ENCODE measurements around the gene MYL5. TPM values are rescaled to one million over a fixed set of nuclear protein-coding genes. Genes with fewer than 3 reads are reported as not detected.

Gene MYL5
- total and polyA plus RNA-seq, 2 of the 4 experiments (the other 2 are of a cell fraction): 9.1 to 16.0 TPM

GRCh38 chr4:650951-651883, 23.1 kb upstream of the MYL5 start (continued):
- TF ChIP-seq RCOR1 (IDR thresholded peaks at IDR 0.05; ENCODE audit: insufficient replicate concordance, low read length): no peak

DNA sequence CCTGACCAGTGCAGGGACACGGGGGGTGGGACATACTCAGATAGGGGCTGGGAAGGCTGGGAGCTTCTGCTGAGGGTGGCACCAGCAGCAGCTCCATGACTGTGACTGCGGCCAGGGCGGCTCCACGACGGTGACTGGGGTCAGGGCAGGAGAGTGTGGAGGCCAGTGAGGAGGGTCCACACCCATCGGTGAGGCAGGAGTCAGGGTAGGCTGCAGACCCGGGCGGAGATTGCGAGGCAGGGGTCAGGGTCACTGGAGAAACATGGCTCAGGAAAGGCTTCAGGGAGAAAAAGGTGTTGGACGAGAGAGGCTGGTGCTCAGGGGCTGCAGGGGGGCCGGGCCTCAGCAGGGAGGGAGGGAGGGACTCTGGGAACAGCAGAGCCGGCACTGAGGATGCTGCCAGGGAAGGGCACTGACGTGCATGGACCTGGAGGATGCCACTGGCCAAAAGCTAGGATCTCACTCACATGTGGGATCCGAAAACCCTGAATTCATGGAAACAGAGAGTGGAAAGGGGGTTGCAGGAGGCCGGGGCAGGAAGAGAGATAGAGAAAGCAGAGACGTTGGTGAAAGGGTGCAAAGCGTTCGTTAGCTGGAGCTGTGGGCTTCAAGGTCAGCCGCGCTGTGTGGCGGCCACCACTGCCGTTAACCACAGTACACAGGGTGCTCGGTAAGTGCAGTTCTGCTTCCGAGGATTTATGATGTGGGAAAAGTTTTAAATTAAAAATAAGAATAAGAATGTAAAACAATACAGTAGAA, 22.3 kb upstream of the MYL5 start:
- Histone ChIP-seq H3K14ac (replicated peaks; ENCODE audit: low read depth, low read length) (no peak overlapping the region), H3K56ac (ENCODE audit: extremely low read depth, insufficient read depth, low read length) (no peak overlapping the region), H3K79me1 (ENCODE audit: low read depth in 1 of 2, low read length in 2 of 2) (no peaks in the 10 kb centered on the region), H3K27me3 (ENCODE audit: control insufficient read depth, insufficient read depth, low read length) (peaks cover 11% of the 10 kb centered on the region; the same call in 1 of the 2 replicates), H3K9me1 (ENCODE audit: insufficient read depth, low read length) (no peaks in the 10 kb centered on the region), H3K36me3 (ENCODE audit: control insufficient read depth, insufficient read depth, low read length) (no peaks in the 10 kb centered on the region), H3K4me1 (ENCODE audit: control insufficient read depth, insufficient read depth, low read length) (no peaks in the 10 kb centered on the region), H2BK5ac (ENCODE audit: low read depth, low read length, poor library complexity, severe bottlenecking) (no peak overlapping the region), H3K18ac (ENCODE audit: low read depth, low read length) (no peak overlapping the region), H3K9ac (ENCODE audit: low read depth, low read length) (no peak overlapping the region), H3K27ac (ENCODE audit: insufficient read depth, low read length) (no peak overlapping the region), H3K4me2 (ENCODE audit: low read depth, low read length) (no peak overlapping the region), H4K91ac (ENCODE audit: insufficient read depth, low read depth, low read length) (no peak overlapping the region), H3K23ac (ENCODE audit: low read depth, low read length) (no peak overlapping the region), H3K4ac (ENCODE audit: low read depth, low read length) (no peak overlapping the region), H2AK9ac (replicated peaks; ENCODE audit: low read depth, low read length, poor library complexity) (no peak overlapping the region), H2AFZ (replicated peaks; ENCODE audit: low read length, poor library complexity) (no peak overlapping the region), H4K5ac (ENCODE audit: low read depth, low read length) (no peak overlapping the region), H2BK15ac (ENCODE audit: low read depth, low read length) (no peak overlapping the region), H4K20me1 (ENCODE audit: insufficient read depth, low read length) (no peaks in the 10 kb centered on the region), H2BK20ac (ENCODE audit: low read depth, low read length) (no peak overlapping the region), H3K9me3 (ENCODE audit: control insufficient read depth, insufficient read depth, low read length) (peaks cover 10% of the 10 kb centered on the region), H2BK120ac (ENCODE audit: low read depth, low read length) (no peak overlapping the region), H2AK5ac (ENCODE audit: low read depth, low read length) (no peak overlapping the region), H3K4me3 (ENCODE audit: insufficient read depth, low read depth, low read length) (no peak overlapping the region), H4K8ac (ENCODE audit: low read depth in 2 of 2, low read length in 2 of 2) (no peak overlapping the region)
- ChIA-PET CTCF (no interaction called here), POLR2A (ENCODE audit: unreplicated experiment) (no interaction called here)
- dilution Hi-C loops (cut with HindIII; ENCODE audit: low sequenced_read_pairs, unreplicated experiment): no loop called here
- BruUV-seq (replicated peaks): no TSS peak
- ATAC-seq (ENCODE audit: low read depth): no peak
- no peak for DNase-seq
- intact Hi-C loops (cut with micrococcal nuclease): no loop called here
- 47% methylated on average over 12 of the region's 24 CpGs; no CpG with 5 or more reads in 1 of the 2 experiments for WGBS, 2 experiments (ENCODE audit: extremely low coverage in 2 of 2, insufficient read length in 1 of 2)
- TF ChIP-seq SMC3 (IDR thresholded peaks at IDR 0.05; ENCODE audit: low read depth, low read length) (no peak), POLR2A (IDR thresholded peaks at IDR 0.05; ENCODE audit: low read depth, low read length) (no peak), MAFK (IDR thresholded peaks at IDR 0.05; ENCODE audit: low read depth, low read length) (no peak), CTCF (conservative IDR thresholded peaks at IDR 0.05; ENCODE audit: low read depth, low read length) (no peak), MAZ (IDR thresholded peaks at IDR 0.05; ENCODE audit: borderline replicate concordance, low read depth, low read length) (no peak), MXI1 (IDR thresholded peaks at IDR 0.05; ENCODE audit: borderline replicate concordance, low read depth, low read length) (no peak)
- TF ChIP-seq, protein P1, sequence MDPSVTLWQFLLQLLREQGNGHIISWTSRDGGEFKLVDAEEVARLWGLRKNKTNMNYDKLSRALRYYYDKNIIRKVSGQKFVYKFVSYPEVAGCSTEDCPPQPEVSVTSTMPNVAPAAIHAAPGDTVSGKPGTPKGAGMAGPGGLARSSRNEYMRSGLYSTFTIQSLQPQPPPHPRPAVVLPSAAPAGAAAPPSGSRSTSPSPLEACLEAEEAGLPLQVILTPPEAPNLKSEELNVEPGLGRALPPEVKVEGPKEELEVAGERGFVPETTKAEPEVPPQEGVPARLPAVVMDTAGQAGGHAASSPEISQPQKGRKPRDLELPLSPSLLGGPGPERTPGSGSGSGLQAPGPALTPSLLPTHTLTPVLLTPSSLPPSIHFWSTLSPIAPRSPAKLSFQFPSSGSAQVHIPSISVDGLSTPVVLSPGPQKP (IDR thresholded peaks at IDR 0.05; ENCODE audit: borderline replicate concordance, low read depth, low read length): no peak
- TF ChIP-seq, protein P2, sequence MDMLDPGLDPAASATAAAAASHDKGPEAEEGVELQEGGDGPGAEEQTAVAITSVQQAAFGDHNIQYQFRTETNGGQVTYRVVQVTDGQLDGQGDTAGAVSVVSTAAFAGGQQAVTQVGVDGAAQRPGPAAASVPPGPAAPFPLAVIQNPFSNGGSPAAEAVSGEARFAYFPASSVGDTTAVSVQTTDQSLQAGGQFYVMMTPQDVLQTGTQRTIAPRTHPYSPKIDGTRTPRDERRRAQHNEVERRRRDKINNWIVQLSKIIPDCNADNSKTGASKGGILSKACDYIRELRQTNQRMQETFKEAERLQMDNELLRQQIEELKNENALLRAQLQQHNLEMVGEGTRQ (IDR thresholded peaks at IDR 0.05; ENCODE audit: low read depth, low read length): no peak
- in situ Hi-C loops (cut with MboI; ENCODE audit: low sequenced_read_pairs): no loop called here

Data from IMR-90 (cell line).